Measurements from ENCODE around the gene ITGAL.

DNA sequence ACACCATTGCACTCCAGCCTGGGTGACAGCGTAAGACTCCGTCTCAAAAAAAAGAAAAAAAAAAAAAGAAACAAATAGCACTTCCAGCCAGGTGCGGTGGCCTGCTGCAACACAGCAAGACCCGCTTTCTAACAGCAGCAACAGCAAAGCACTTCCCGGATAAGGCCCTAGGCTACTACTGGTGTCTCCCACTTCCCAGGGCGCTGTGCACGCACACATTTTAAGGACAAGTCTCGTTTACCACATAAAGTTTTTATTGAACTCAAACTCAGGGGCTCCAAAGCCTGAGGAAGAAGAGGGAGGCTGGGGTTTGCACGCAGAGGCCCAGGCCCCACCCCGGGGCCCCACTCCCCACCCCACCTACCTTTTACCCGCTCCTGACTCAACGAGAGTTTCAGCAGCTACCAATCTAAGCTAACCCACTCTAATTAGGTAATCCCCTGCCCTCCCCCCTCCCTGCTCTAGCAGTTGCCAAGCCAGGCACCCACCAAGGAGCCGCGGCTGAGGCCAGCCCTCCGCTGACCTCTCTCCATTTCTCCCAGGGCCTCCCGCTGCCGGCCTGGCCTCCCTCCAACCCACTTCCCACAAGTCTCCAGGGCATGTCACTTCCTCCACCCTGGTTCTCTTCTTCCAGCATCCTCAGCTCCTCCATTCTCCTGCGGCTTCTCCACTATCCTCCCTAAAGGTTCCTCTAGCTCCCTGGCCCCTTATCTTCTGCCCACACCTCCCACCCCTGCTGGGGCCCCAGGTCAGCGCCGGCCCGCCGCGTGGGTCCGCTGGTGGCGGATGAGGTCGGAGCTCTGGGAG, 51.4 kb downstream of the ITGAL start:
- TF ChIP-seq, protein P1, sequence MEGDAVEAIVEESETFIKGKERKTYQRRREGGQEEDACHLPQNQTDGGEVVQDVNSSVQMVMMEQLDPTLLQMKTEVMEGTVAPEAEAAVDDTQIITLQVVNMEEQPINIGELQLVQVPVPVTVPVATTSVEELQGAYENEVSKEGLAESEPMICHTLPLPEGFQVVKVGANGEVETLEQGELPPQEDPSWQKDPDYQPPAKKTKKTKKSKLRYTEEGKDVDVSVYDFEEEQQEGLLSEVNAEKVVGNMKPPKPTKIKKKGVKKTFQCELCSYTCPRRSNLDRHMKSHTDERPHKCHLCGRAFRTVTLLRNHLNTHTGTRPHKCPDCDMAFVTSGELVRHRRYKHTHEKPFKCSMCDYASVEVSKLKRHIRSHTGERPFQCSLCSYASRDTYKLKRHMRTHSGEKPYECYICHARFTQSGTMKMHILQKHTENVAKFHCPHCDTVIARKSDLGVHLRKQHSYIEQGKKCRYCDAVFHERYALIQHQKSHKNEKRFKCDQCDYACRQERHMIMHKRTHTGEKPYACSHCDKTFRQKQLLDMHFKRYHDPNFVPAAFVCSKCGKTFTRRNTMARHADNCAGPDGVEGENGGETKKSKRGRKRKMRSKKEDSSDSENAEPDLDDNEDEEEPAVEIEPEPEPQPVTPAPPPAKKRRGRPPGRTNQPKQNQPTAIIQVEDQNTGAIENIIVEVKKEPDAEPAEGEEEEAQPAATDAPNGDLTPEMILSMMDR (IDR thresholded peaks at IDR 0.05) = no peak
- no peak for TF ChIP-seq POLR2A (IDR thresholded peaks at IDR 0.05)
